Measurements from ENCODE around the gene DMP1. TPM values are rescaled to one million over a fixed set of nuclear protein-coding genes. Genes with fewer than 3 reads are reported as not detected.

DMP1 gene
- total and polyA plus RNA-seq, 2 of the 13 experiments (the other 11 are each of a cell fraction or from before 2014, with no cell fraction given): not detected

DNA sequence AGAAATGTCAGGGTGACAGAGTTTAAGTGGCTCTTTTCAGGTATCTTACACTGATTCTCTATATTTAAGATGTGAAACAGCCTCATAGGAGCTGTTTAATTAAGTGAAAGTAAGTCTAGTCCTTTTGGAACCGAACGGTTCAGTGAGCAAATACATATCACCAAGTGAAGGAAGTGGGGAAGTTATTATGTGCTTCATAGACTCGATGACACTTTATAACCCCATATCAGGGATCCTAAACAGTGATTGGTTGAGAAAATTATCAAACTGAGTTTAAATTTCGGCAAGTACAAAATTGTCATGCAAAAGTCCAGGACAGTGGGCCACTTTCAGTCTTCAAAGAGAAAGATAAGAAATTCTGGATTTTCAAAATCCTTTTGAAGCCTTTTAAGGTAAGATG is 41.9 kb upstream of the DMP1 start, which contains the start of gene DSPP:
DSPP (plus strand) TSS at position 301 of the 400 bp plus-strand sequence. CDS start 2,380 bp downstream, outside the sequence.
- Histone ChIP-seq H2AFZ (ENCODE audit: low read length) (no peak within 1 kb of the TSS), H3K9ac (ENCODE audit: insufficient read depth, low read depth, low read length) (no peak within 1 kb of the TSS), H3K36me3 (replicated peaks in 1 of 2; ENCODE audit: control insufficient read depth in 1 of 2, insufficient read depth in 2 of 2, low read length in 2 of 2) (no peaks in the 10 kb centered on the region), H3K4me1 (ENCODE audit: insufficient read depth, low read length) (no peaks in the 10 kb centered on the region), H3K4me3 (replicated peaks in 1 of 3; ENCODE audit: insufficient read depth in 1 of 3, low read depth in 2 of 3, low read length in 3 of 3) (no peak within 1 kb of the TSS), H3K79me2 (ENCODE audit: insufficient read depth, low read length) (no peaks in the 10 kb centered on the region), H3K4me2 (ENCODE audit: low read depth, low read length) (no peak within 1 kb of the TSS), H4K20me1 (ENCODE audit: insufficient read depth, low read length) (no peaks in the 10 kb centered on the region), H3K27me3 (ENCODE audit: control insufficient read depth in 1 of 2, insufficient read depth in 2 of 2, low read length in 2 of 2) (no peaks in the 10 kb centered on the region), H3K9me3 (ENCODE audit: low read length) (no peaks in the 10 kb centered on the region), H3K27ac (ENCODE audit: extremely low read length, insufficient read depth, low read length) (no peak within 1 kb of the TSS)
- no peak for TF ChIP-seq ZSCAN30 (CRISPR knock-in tag; IDR thresholded peaks at IDR 0.05)
- no peak for TF ChIP-seq ZMYM3 (CRISPR knock-in tag; IDR thresholded peaks at IDR 0.05)
- TF ChIP-seq MED8 (CRISPR knock-in tag; IDR thresholded peaks at IDR 0.05; ENCODE audit: insufficient replicate concordance): no peak
- intact Hi-C loops (cut with micrococcal nuclease; ENCODE audit: unreplicated experiment) (no loop called here), in situ Hi-C loops (cut with HindIII; ENCODE audit: extremely low pct_ligation_motif_present, low pct_unique_long_range_greater_than_20kb) (no loop called here)
- ChIA-PET CTCF (ENCODE audit: low intra/inter-chr PET ratio, low total read pairs) (no interaction called here), POLR2A (no interaction called here)
- DNase-seq (ENCODE audit: low spot score) (no peak), FAIRE-seq (no peak), ATAC-seq (no peak)
- WGBS (ENCODE audit: low lambda C conversion rate): 0% methylated on average over 4 of the region's 4 CpGs
- no TSS peak for BruUV-seq (replicated peaks)

DNA sequence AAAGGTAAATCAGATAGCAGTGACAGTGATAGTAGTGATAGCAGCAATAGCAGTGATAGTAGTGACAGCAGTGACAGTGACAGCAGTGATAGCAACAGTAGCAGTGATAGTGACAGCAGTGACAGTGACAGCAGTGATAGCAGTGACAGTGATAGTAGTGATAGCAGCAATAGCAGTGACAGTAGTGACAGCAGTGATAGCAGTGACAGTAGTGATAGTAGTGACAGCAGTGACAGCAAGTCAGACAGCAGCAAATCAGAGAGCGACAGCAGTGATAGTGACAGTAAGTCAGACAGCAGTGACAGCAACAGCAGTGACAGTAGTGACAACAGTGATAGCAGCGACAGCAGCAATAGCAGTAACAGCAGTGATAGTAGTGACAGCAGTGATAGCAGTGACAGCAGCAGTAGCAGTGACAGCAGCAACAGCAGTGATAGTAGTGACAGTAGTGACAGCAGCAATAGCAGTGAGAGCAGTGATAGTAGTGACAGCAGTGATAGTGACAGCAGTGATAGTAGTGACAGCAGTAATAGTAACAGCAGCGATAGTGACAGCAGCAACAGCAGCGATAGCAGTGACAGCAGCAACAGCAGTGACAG is 35.7 kb upstream of the DMP1 start:
- ChIA-PET CTCF (ENCODE audit: low intra/inter-chr PET ratio, low total read pairs) (no interaction called here), POLR2A (no interaction called here)
- H4K20me1 ChIP-seq (ENCODE audit: insufficient read depth, low read length): no peaks in the 10 kb centered on the region
- no peak overlapping the region for H3K4me2 ChIP-seq (ENCODE audit: low read depth, low read length)
- FAIRE-seq: no peak
- no peak overlapping the region for H3K27ac ChIP-seq (ENCODE audit: extremely low read length, insufficient read depth, low read length)
- H2AFZ ChIP-seq (ENCODE audit: low read length): no peak overlapping the region
- intact Hi-C loops (cut with micrococcal nuclease; ENCODE audit: unreplicated experiment): loop anchor here (5.0 kb wide), 1 partner anchor 223 kb away; no protein-coding TSS in a partner anchor
- H3K9ac ChIP-seq (ENCODE audit: insufficient read depth, low read depth, low read length): no peak overlapping the region
- in situ Hi-C loops (cut with HindIII; ENCODE audit: extremely low pct_ligation_motif_present, low pct_unique_long_range_greater_than_20kb): no loop called here
- no TSS peak for BruUV-seq (replicated peaks)
- WGBS (ENCODE audit: low lambda C conversion rate): 68% methylated on average over 4 of the region's 4 CpGs
- no peaks in the 10 kb centered on the region for H3K4me1 ChIP-seq (ENCODE audit: insufficient read depth, low read length)
- H3K9me3 ChIP-seq (ENCODE audit: low read length): no peaks in the 10 kb centered on the region
- no peak for ATAC-seq
- no peaks in the 10 kb centered on the region for H3K27me3 ChIP-seq (ENCODE audit: control insufficient read depth in 1 of 2, insufficient read depth in 2 of 2, low read length in 2 of 2)
- H3K36me3 ChIP-seq (replicated peaks in 1 of 2; ENCODE audit: control insufficient read depth in 1 of 2, insufficient read depth in 2 of 2, low read length in 2 of 2): no peaks in the 10 kb centered on the region
- no peak for DNase-seq (ENCODE audit: low spot score)
- H3K4me3 ChIP-seq (replicated peaks in 1 of 3; ENCODE audit: insufficient read depth in 1 of 3, low read depth in 2 of 3, low read length in 3 of 3): no peak overlapping the region
- TF ChIP-seq, protein P1, sequence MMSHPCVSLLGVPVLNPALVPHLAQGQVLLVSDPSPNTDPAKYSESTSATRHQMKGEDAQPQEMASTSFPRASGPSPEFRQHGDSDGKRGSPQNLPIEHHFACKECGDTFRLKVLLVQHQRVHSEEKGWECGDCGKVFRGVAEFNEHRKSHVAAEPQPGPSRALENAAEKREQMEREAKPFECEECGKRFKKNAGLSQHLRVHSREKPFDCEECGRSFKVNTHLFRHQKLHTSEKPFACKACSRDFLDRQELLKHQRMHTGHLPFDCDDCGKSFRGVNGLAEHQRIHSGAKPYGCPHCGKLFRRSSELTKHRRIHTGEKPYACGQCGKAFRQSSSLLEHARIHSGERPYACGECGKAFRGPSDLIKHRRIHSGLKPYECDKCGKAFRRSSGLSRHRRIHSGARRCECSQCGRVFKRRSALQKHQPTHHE (CRISPR knock-in tag; IDR thresholded peaks at IDR 0.05; ENCODE audit: borderline replicate concordance): no peak
- TF ChIP-seq ZMYM4 (CRISPR knock-in tag; IDR thresholded peaks at IDR 0.05): no peak
- TF ChIP-seq, protein P2, sequence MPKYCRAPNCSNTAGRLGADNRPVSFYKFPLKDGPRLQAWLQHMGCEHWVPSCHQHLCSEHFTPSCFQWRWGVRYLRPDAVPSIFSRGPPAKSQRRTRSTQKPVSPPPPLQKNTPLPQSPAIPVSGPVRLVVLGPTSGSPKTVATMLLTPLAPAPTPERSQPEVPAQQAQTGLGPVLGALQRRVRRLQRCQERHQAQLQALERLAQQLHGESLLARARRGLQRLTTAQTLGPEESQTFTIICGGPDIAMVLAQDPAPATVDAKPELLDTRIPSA (CRISPR knock-in tag; IDR thresholded peaks at IDR 0.05; ENCODE audit: borderline replicate concordance): no peak
- peak; percentile 0; the same call in 1 of the 2 replicates for TF ChIP-seq CREB1 (IDR thresholded peaks at IDR 0.05)
- TF ChIP-seq CREB1 (CRISPR knock-in tag; IDR thresholded peaks at IDR 0.05): no peak
- TF ChIP-seq MIXL1 (CRISPR knock-in tag; IDR thresholded peaks at IDR 0.05): no peak
- no peak for TF ChIP-seq KDM6A (CRISPR knock-in tag; IDR thresholded peaks at IDR 0.05; ENCODE audit: low read depth)
- no peaks in the 10 kb centered on the region for H3K79me2 ChIP-seq (ENCODE audit: insufficient read depth, low read length)
